HCT116 (cell line): ENCODE data around the gene TMEM141. TPM values are rescaled to one million over a fixed set of nuclear protein-coding genes. Genes with fewer than 3 reads are reported as not detected.

Experiments used
- ATAC-seq: fragments of 200-7000 bp; cut with Tn5 transposase; 2 replicates; pipeline ENCODE4 v1.9.1; 2020; ENCODE audit warnings: mild to moderate bottlenecking, moderate library complexity
- BruUV-seq: library from RNA; stranded (reverse); fragments of 400-500 nt; replicated peaks from 2 replicates; lab custom pipeline; 2021; lab: Mats Ljungman, UMichigan
- CTCF ChIA-PET: fragments of 300-600 bp; sonication (Branson Sonifier 250); formaldehyde crosslinking; loops from one replicate; lab custom pipeline; 2021; ENCODE audit warnings: antibody characterized with exemption; lab: Charles Lee
- POLR2A ChIA-PET: fragments of 300-600, 350-600 bp; sonication (Branson Sonifier 250); formaldehyde crosslinking; loops from one replicate; lab custom pipeline; 2021; ENCODE audit warnings: antibody characterized with exemption; lab: Charles Lee
- RAD21 ChIA-PET, 2 experiments: fragments of 300-600 bp; sonication (Branson Sonifier 250); formaldehyde crosslinking; loops; one replicate each; lab custom pipeline; 2023; ENCODE audit warnings: low total read pairs in 2 of 2; ENCODE audit not compliant: uncharacterized antibody in 2 of 2, unreplicated experiment in 2 of 2, low non-redundant PET in 1 of 2; lab: Charles Lee
- DNase-seq: peaks from one replicate; pipeline ENCODE4 v3.0.0-alpha.2; 2010; ENCODE audit warnings: low read depth, low spot score
- H2AFZ ChIP-seq: fragments of 200-600 bp; shearing (Covaris generic), sonication (generic); 2 replicates; pipeline ENCODE4 v1.6.1; 2017; ENCODE audit warnings: low read depth, mixed run types, mixed read lengths, antibody characterized with exemption, low read length; ENCODE audit not compliant: poor library complexity, severe bottlenecking
- H3K27ac ChIP-seq: 2 replicates; pipeline ENCODE4 v1.5.1; 2012; ENCODE audit warnings: low read depth, low read length
- H3K27me3 ChIP-seq: fragments of 200-600 bp; sonication (generic); 2 replicates; pipeline ENCODE4 v1.6.1; 2016; ENCODE audit warnings: mixed run types, low read length, mixed read lengths; ENCODE audit not compliant: insufficient read depth
- H3K36me3 ChIP-seq, 2 experiments: fragments of 200-500 bp in 1 of 2; fragments of 200-600 bp in 1 of 2; sonication (Bioruptor generic) in 1 of 2; sonication (generic) in 1 of 2; 2 replicates each; pipeline versions ENCODE4 v1.5.1 to v1.6.1; 2014 to 2016; ENCODE audit warnings: low read length in 2 of 2, inconsistent platforms in 1 of 2, mixed read lengths in 1 of 2, mixed run types in 1 of 2; ENCODE audit not compliant: insufficient read depth in 2 of 2, control insufficient read depth in 1 of 2
- H3K4me1 ChIP-seq, 2 experiments: fragments of 200-600 bp in 1 of 2; sonication (generic) in 1 of 2; 2 replicates each; pipeline versions ENCODE4 v1.5.1 to v1.6.1; 2012 to 2017; ENCODE audit warnings: low read length in 2 of 2, inconsistent platforms in 1 of 2, mild to moderate bottlenecking in 1 of 2, mixed read lengths in 1 of 2, mixed run types in 1 of 2, moderate library complexity in 1 of 2; ENCODE audit not compliant: insufficient read depth in 2 of 2, control insufficient read depth in 1 of 2
- H3K4me2 ChIP-seq: fragments of 200-600 bp; sonication (generic); 2 replicates; pipeline ENCODE4 v1.6.1; 2017; ENCODE audit warnings: mixed run types, low read length, mixed read lengths
- H3K4me3 ChIP-seq, 2 experiments: fragments of 200-600 bp in 1 of 2; sonication (generic) in 1 of 2; replicated peaks in 1 of 2; 2 replicates each; pipeline ENCODE4 v1.5.1; 2011 to 2016; ENCODE audit warnings: low read length in 2 of 2, control low read depth in 1 of 2, low read depth in 1 of 2, mild to moderate bottlenecking in 1 of 2, mixed read lengths in 1 of 2, mixed run types in 1 of 2
- H3K79me2 ChIP-seq: fragments of 200-600 bp; sonication (generic); 2 replicates; pipeline ENCODE4 v1.6.1; 2017; ENCODE audit warnings: mild to moderate bottlenecking, mixed run types, low read length, moderate library complexity, mixed read lengths; ENCODE audit not compliant: insufficient read depth
- H3K9ac ChIP-seq: fragments of 200-600 bp; sonication (generic); 2 replicates; pipeline ENCODE4 v1.6.1; 2016; ENCODE audit warnings: low read length, mixed read lengths
- H3K9me2 ChIP-seq: fragments of 200-600 bp; sonication (generic), shearing (Covaris generic); 2 replicates; pipeline ENCODE4 v1.6.1; 2017; ENCODE audit warnings: mixed run types, mild to moderate bottlenecking, moderate library complexity; ENCODE audit not compliant: insufficient read depth
- H3K9me3 ChIP-seq, 2 experiments: fragments of 200-500 bp in 1 of 2; fragments of 200-600 bp in 1 of 2; sonication (Bioruptor generic) in 1 of 2; sonication (generic) in 1 of 2; 2 replicates each; pipeline ENCODE4 v1.6.1; 2014 to 2017; ENCODE audit warnings: low read length in 2 of 2, mixed read lengths in 2 of 2, inconsistent platforms in 1 of 2, low read depth in 1 of 2, mild to moderate bottlenecking in 1 of 2, mixed run types in 1 of 2, moderate library complexity in 1 of 2; ENCODE audit not compliant: control insufficient read depth in 1 of 2, insufficient read depth in 1 of 2
- H4K20me1 ChIP-seq: fragments of 200-600 bp; sonication (generic), shearing (Covaris generic); 2 replicates; pipeline ENCODE4 v1.6.1; 2017; ENCODE audit warnings: mixed run types, mild to moderate bottlenecking, moderate library complexity; ENCODE audit not compliant: insufficient read depth
- CEBPB ChIP-seq: IDR thresholded peaks from 2 replicates; pipeline ENCODE4 v1.6.1; 2012; ENCODE audit warnings: low read depth
- EGR1 ChIP-seq: IDR thresholded peaks from 2 replicates; pipeline ENCODE4 v1.6.1; 2012; ENCODE audit warnings: low read depth
- MAX ChIP-seq: IDR thresholded peaks from 2 replicates; pipeline ENCODE4 v1.6.1; 2012
- POLR2A ChIP-seq: IDR thresholded peaks from 2 replicates; pipeline ENCODE4 v1.7.0; 2011; ENCODE audit warnings: borderline replicate concordance; ENCODE audit not compliant: insufficient read depth, insufficient read length; ENCODE audit errors: extremely low read depth
- REST ChIP-seq: IDR thresholded peaks from 2 replicates; pipeline ENCODE4 v1.6.1; 2012; ENCODE audit warnings: low read depth
- SIN3A ChIP-seq: IDR thresholded peaks from 2 replicates; pipeline ENCODE4 v1.6.1; 2012; ENCODE audit warnings: low read depth
- YY1 ChIP-seq: IDR thresholded peaks from 2 replicates; pipeline ENCODE4 v1.6.1; 2011; ENCODE audit warnings: low read length, low read depth, moderate library complexity, mild to moderate bottlenecking; ENCODE audit not compliant: insufficient replicate concordance; ENCODE audit errors: extremely low read depth
- intact Hi-C: fragments of 100-400 bp; cut with micrococcal nuclease; formaldehyde crosslinking; loops from 2 replicates; pipeline ENCODE4 v1.10.0; 2022
- total RNA-seq: library from RNA; stranded (reverse); gene quantifications from one replicate; pipeline ENCODE4 v1.2.1, GENCODE V29; 2021; ENCODE audit not compliant: unreplicated experiment

TMEM141 gene
- total RNA-seq, 1 experiment from 2014 or later: 73.6 TPM

GRCh38 chr9:136753371-136754058, 37.6 kb upstream of the TMEM141 start:
- no peaks in the 10 kb centered on the region for H3K4me1 ChIP-seq
- no peak overlapping the region for H3K9ac ChIP-seq
- intact Hi-C loops: no loop called here
- peaks cover 4 to 22% of the 10 kb centered on the region in 2 experiments; a peak in 3 of 4 replicates for H3K9me3 ChIP-seq
- DNase-seq: no peak
- no peak overlapping the region for H3K4me2 ChIP-seq
- no peak for TF ChIP-seq MAX
- TF ChIP-seq REST: no peak
- no peak for TF ChIP-seq SIN3A
- TF ChIP-seq YY1: no peak
- TF ChIP-seq CEBPB: no peak
- no peak for TF ChIP-seq EGR1
- no peak for TF ChIP-seq POLR2A
- H4K20me1 ChIP-seq: no peaks in the 10 kb centered on the region
- H3K27ac ChIP-seq: no peak overlapping the region
- H3K79me2 ChIP-seq: no peaks in the 10 kb centered on the region
- no peak overlapping the region for H3K4me3 ChIP-seq
- CTCF ChIA-PET: no interaction called here
- no peaks in the 10 kb centered on the region for H3K36me3 ChIP-seq
- ATAC-seq: no peak
- BruUV-seq: no TSS peak
- POLR2A ChIA-PET: no interaction called here
- no peaks in the 10 kb centered on the region for H3K27me3 ChIP-seq
- H2AFZ ChIP-seq: no peak overlapping the region
- RAD21 ChIA-PET: no interaction called here
- H3K9me2 ChIP-seq: no peaks in the 10 kb centered on the region
